Body of pancreas (tissue), 4 donors: ENCODE measurements around the gene IL18R1.

Experiments
- POLR2A ChIP-seq, 3 donors: fragments of 450-650 bp; IDR thresholded peaks; one replicate each; pipeline ENCODE4 v1.6.1; 2016; ENCODE audit warnings: antibody characterized with exemption in 3 of 3, mild to moderate bottlenecking in 2 of 3
- TF ChIP-seq, protein P1 (sequence below), 7 experiments: fragments of 450-650 bp in 4 of 7; fragments of 200-600 bp in 3 of 7; sonication (generic) in 3 of 7; IDR thresholded peaks; one replicate each; pipeline ENCODE4 v1.5.1; 2016 to 2019; ENCODE audit warnings: antibody characterized with exemption in 7 of 7

- TF ChIP-seq, protein P1, sequence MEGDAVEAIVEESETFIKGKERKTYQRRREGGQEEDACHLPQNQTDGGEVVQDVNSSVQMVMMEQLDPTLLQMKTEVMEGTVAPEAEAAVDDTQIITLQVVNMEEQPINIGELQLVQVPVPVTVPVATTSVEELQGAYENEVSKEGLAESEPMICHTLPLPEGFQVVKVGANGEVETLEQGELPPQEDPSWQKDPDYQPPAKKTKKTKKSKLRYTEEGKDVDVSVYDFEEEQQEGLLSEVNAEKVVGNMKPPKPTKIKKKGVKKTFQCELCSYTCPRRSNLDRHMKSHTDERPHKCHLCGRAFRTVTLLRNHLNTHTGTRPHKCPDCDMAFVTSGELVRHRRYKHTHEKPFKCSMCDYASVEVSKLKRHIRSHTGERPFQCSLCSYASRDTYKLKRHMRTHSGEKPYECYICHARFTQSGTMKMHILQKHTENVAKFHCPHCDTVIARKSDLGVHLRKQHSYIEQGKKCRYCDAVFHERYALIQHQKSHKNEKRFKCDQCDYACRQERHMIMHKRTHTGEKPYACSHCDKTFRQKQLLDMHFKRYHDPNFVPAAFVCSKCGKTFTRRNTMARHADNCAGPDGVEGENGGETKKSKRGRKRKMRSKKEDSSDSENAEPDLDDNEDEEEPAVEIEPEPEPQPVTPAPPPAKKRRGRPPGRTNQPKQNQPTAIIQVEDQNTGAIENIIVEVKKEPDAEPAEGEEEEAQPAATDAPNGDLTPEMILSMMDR (IDR thresholded peaks at IDR 0.05) = no peak
- TF ChIP-seq POLR2A (IDR thresholded peaks at IDR 0.05) = no peak
These were observed 42.1 kb upstream of the IL18R1 start for GRCh38 chr2:102313471-102313870.
